Brain microvascular endothelial cell (primary cell): ENCODE data around the gene AKR1D1.

Experiments used
- DNase-seq: peaks from one replicate; pipeline ENCODE4 v3.0.0-alpha.2; 2020
- H3K27ac ChIP-seq: fragments of 250-450 bp; sonication (Bioruptor Pico); 2 replicates; pipeline ENCODE4 v1.5.1; 2020; ENCODE audit warnings: mild to moderate bottlenecking, moderate library complexity
- H3K27me3 ChIP-seq: fragments of 250-450 bp; sonication (Bioruptor Pico); replicated peaks from 2 replicates; pipeline ENCODE4 v1.5.1; 2020; ENCODE audit warnings: mild to moderate bottlenecking
- H3K36me3 ChIP-seq: fragments of 250-450 bp; sonication (Bioruptor Pico); replicated peaks from 2 replicates; pipeline ENCODE4 v1.5.1; 2020; ENCODE audit warnings: mild to moderate bottlenecking
- H3K4me3 ChIP-seq: 2 replicates; pipeline ENCODE4 v1.5.1; 2011; ENCODE audit warnings: low read depth, mild to moderate bottlenecking, control low read depth, low read length, moderate library complexity
- in situ Hi-C: cut with HindIII; loops from 2 replicates; pipeline ENCODE4 v1.10.0; 2017; ENCODE audit warnings: low sequenced_read_pairs, low pct_ligation_motif_present
- TF ChIP-seq, protein P1 (sequence below): IDR thresholded peaks from 2 replicates; pipeline ENCODE4 v1.5.1; 2011; ENCODE audit warnings: low read depth, mild to moderate bottlenecking, moderate library complexity, low read length, control low read depth, inconsistent platforms; ENCODE audit errors: missing control alignments

AKR1D1 gene

DNA sequence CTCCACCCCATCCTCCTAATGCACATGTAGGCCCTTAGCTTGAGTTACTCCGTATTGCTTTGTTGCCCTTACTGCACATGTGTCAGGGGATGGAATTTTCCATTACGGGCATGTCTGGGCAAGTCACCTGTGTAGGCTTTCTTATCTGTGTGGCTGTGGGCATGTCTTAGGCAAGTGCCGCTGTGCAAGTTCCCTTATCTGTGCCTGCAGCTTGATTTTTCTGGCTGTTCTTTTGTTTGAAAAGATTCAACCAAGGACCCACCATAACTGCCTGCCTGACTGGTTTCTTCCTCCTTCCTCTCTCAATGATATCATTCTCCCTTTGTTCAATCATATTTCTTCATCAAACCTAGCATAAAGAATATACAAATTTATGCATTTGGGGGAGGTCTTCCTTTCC is 88.5 kb downstream of the AKR1D1 start:
- TF ChIP-seq, protein P1, sequence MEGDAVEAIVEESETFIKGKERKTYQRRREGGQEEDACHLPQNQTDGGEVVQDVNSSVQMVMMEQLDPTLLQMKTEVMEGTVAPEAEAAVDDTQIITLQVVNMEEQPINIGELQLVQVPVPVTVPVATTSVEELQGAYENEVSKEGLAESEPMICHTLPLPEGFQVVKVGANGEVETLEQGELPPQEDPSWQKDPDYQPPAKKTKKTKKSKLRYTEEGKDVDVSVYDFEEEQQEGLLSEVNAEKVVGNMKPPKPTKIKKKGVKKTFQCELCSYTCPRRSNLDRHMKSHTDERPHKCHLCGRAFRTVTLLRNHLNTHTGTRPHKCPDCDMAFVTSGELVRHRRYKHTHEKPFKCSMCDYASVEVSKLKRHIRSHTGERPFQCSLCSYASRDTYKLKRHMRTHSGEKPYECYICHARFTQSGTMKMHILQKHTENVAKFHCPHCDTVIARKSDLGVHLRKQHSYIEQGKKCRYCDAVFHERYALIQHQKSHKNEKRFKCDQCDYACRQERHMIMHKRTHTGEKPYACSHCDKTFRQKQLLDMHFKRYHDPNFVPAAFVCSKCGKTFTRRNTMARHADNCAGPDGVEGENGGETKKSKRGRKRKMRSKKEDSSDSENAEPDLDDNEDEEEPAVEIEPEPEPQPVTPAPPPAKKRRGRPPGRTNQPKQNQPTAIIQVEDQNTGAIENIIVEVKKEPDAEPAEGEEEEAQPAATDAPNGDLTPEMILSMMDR = no peak
- in situ Hi-C loops = no loop called here
- DNase-seq = no peak
- Histone ChIP-seq H3K27ac (no peak overlapping the region), H3K27me3 (no peaks in the 10 kb centered on the region), H3K36me3 (no peaks in the 10 kb centered on the region), H3K4me3 (no peak overlapping the region)

DNA sequence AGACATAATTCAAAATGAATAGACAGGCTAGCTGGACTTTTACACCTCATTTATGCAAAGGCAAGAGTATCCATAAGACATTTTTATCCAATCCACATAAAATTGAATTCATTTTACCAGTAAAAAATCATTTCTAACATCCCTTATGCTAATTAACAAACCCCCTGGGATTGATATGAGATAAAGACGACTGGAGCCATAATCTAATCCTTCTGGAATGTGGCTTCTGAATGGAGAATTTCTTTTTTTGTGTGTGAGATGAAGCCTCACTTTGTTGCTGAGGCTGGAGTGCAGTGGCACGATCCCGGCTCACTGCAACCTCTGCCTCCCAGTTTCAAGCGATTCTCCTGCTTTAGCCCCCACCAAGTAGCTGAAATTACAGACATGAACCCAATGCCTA is 90.4 kb downstream of the AKR1D1 start:
- TF ChIP-seq, protein P1 = no peak
- Histone ChIP-seq H3K27me3 (no peaks in the 10 kb centered on the region), H3K36me3 (no peaks in the 10 kb centered on the region), H3K4me3 (no peak overlapping the region), H3K27ac (peak overlapping the region; percentile 39)
- no peak for DNase-seq
- in situ Hi-C loops = no loop called here

DNA sequence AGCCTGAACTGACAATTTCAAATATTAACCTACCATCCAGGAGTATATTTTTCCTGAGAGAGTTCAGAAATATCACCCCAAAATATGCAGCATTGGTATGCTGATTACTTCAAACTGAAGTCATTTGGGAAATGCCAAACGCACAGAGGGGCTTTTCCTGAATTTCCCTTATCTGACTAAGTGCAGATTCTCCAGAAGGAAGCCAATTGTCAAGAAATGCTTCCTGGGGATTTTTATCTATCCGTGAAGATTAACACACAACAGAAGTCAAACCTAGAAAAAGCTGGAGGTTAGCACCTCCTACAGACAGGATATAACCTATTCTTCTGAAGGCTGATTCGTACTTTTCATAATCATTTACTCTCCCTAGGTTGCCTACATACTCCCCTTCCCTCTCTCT is 91.0 kb downstream of the AKR1D1 start:
- Histone ChIP-seq H3K27ac (peak overlapping the region; percentile 39), H3K36me3 (no peaks in the 10 kb centered on the region), H3K4me3 (no peak overlapping the region), H3K27me3 (no peaks in the 10 kb centered on the region)
- in situ Hi-C loops = no loop called here
- TF ChIP-seq, protein P1 = no peak
- no peak for DNase-seq

DNA sequence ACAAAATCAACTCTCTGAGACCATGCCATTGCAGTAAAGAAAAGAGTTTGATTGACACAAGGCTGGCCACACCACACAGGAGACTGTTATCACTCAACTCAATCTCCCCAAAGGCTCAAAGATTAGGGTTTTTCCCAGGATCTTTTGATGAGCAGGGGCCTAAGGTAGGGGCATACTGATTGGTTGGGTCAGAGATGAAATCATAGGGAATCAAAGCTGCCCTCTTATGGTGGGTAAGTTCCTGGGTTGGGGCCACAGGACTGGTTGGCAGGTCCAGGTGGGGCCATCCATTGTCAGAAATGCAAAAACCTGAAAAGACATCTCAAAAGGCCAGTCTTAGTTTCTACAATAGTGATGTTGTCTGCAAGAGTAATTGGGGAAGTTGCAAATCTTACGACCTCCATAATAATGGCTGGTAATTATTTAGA is 91.6 kb downstream of the AKR1D1 start:
- TF ChIP-seq, protein P1 = no peak

More for the DNA sequence above, 91.6 kb downstream of the AKR1D1 start:
- no peak for DNase-seq
- H3K27me3 ChIP-seq = no peaks in the 10 kb centered on the region
- in situ Hi-C loops = no loop called here
- no peak overlapping the region for H3K27ac ChIP-seq
- no peaks in the 10 kb centered on the region for H3K36me3 ChIP-seq
- H3K4me3 ChIP-seq = no peak overlapping the region
